Tongue (tissue), 2 donors: ENCODE measurements around the gene THRAP3. TPM values are rescaled to one million over a fixed set of nuclear protein-coding genes. Genes with fewer than 3 reads are reported as not detected.
"Not testable (repeated sequence)": the region's sequence is repeated elsewhere in the genome, so short reads cannot be mapped to it uniquely, and the experiment has no call there.

Source experiments
- DNase-seq: peaks from one replicate; pipeline ENCODE4 v3.0.0-alpha.2; 2015
- total RNA-seq: library from RNA; depleted of rRNA; stranded (reverse); fragments of >200 nt; gene quantifications from one replicate; pipeline ENCODE4 v1.2.3, GENCODE V29; 2014

The THRAP3 gene
- total RNA-seq, 1 donor from 2014 or later, result 107 TPM

DNA sequence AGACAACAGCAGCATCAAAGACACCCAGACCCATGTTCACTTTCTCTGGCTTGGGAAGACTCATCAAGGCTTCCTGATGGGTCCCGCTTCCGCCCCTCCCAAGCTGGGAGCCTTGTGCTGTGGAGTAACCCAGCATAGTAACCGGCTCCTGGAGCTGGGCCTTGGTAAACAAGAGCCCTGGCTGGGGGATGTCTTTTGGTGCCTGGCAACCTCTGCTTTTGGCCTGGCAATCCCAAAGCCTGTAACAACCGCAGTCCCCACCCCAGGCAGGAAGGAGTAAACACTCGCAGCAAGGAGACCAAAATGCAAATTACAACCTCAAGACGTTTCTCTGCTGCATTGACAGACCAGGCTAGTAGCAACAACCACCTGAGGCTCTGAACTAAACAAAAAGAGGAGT, 16.9 kb upstream of the THRAP3 start:
- peak; percentile 68 for DNase-seq

DNA sequence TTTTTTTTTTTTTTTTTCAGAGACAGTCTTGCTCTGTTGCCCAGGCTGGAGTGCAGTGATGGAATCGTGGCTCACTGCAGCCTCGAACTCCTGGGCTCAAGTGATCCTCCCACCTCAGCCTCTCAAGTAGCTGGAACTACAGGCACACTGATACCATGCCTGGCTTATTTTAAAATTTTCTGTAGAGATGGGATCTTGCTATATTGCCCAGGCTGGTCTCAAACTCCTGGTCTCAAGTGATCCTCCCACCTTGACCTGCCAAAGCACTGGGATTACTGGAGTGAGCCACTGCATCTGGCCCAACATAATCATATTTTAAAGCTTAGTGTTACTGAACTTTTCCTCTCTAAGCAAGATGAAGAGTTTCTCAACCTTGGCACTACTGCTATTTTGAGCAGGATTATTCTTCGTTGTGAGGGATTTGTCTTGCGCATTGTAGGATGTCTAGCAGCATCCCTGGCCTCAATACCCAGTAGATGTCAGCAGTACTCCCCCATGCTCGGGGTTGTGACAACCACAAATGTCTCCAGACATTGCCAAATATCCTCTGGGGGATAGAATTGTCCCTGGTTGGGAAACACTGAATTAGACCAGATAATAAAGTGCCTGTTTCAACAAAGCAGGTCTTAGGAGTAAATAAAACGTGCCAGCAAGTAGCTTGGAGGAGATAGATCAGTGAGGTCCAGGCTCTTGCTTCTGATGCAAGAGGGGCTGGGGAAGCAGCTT, 15.1 kb upstream of the THRAP3 start:
- DNase-seq, result no peak

DNA sequence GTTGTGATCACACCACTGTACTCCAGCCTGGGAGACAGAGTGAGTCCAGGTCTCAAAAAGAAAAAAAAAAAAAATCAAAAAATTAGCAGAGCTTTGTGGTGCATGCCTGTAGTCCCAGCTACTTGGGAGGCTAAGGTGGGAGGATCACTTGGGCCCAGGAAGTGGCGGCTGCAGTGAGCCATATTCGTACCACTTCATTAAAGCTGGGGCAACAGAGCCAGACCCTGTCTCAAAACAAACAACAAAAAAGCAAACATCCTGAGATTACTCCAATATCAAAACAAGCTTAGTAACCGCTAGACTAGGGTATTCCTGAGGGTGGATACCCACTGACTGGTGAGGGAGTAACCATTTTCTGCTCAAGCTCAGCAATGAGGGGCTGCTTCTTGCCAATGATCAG, 12.9 kb upstream of the THRAP3 start:
- DNase-seq, result no peak

DNA sequence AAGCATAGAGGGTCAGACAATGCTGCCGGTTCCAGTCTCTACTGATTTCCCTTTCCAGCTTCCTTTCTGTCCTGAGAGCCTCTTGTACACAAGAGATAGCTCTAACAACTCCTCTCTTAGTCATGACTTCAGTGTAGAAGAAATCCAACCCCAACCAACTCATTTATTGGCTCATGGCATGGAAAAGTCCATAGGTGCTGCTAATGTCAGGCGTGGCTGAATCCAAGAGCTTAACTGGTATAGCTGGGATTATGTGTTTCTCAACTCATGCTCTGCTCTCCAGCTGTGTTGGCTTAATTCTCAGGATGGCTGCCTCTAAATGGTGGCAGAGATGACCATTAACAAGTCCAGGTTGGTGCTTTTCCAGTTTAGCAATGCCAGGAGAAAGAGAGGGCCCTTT, 12.4 kb upstream of the THRAP3 start:
- DNase-seq, result peak; percentile 23

DNA sequence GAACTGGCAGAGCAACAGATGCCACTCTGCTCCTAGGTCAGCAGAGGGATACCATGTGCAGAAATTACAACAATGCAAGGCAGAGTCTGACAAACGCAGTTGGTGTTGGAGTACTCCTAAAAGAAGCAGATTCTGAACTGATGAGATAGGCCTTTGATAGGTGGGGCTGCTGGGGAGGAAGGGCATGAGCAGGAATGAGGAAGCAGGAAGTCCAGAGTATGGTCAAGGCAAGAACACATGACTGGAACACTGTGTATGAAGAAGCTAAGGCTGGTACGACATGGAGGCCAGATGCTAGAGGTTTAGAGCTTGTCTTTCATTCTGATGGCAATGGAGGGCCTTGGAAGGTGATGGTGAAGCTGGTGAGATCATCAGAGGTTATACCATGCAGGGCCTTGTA, 11.5 kb upstream of the THRAP3 start:
- DNase-seq, result no peak

DNA sequence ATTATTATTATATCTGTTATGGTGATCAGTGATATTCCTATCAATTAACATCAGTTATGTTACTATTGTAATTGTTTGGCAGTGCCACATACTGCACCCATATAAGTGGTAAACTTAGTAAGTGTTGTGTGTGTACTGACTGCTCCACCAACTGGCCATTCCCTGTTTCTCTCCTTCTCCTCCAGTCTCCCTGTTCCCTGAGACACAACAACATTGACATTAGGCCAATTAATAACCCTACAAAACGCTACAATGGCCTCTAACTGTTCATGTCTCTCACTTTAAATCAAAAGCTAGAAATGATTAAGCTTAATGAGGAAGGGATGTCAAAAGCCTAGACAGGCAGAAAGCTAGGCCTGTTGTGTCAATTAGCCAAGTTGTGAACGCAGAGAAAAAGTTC, 6.6 kb upstream of the THRAP3 start:
- peak; percentile 25 for DNase-seq

DNA sequence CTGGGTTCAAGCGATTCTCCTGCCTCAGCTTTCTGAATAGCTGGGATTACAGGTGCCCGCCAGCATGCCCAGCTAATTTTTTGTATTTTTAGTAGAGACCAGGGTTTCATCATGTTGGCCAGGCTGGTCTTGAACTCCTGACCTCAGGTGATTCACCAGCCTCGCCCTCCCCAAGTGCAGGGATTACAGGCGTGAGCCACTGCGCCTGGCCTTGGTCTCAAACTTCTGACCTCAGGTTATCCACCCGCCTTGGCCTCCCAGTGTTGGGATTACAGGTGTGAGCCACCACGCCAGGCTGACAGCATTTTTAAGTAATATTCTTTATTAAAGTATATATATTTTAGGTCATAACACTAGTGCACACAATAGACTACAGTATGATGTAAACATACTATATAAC, 2.3 kb upstream of the THRAP3 start:
- DNase-seq, result not testable (repeated sequence)

DNA sequence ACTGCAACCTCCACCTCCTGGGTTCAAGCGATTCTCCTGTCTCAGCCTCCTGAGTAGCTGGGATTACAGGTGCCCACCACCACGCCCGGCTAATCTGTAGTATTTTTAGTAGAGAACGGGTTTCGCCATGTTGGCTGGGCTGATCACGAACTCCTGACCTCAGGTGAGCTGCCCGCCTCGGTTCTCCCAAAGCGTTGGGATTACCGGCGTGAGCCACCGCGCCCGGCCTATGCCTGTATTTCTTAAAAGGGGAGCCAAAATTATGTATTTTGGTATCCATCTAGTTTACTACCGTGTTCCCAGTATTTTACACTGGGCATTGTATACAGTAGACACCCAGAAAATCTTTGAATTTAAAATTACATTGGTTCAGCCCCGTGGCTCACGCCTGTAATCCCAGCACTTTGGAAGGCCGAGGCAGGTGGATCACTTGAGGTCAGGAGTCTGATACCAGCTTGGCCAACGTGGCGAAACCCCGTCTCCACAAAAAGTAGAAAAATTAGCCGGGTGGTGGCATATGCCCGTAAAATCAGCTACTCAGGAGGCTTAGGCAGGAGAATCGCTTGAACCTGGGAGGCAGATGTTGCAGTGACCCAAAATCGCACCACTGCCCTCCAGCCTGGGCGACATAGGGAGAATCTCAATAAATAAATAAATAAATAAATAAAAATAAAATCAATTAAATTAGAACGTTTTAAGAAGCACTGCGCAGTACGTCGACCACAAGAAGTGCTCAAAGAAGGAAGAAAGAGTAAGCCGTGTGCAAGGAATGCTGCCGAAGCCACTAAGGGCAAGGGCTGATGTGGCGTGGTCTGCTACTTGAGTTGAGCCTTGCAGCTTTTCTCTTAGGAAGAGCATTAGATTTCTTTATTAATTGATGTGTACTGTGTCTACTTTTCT, 1.5 kb upstream of the THRAP3 start:
- DNase-seq, result no peak

DNA sequence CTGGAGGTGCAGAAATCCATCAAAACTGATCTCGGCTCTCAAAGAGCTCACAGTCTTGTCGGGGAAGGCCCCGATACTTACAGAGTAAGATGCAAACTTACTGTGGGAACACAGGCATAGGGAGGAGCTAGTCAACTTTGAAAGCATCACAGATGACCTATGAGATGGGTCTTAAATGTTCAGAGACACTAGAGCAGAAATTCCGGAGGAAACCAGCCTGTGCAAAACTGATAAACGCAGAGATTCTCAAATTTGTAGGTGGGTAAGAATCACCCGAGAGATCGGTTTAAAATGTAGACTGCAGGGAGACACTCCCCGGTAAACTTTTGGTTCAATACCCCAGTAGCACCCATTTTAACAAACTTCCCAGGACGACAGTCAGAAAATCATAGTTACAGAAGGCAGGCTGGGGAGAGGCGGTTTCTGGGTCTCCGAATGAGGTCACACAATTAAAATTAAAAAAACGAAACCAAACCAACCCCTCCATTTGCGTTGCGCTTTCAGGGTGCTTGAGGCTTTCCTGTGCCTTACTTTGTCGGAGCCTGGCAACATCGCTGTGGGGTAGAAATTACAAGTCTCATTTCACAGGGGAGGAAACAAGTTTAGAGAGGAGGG, 755 bp upstream of the THRAP3 start:
- peak; percentile 75 for DNase-seq

DNA sequence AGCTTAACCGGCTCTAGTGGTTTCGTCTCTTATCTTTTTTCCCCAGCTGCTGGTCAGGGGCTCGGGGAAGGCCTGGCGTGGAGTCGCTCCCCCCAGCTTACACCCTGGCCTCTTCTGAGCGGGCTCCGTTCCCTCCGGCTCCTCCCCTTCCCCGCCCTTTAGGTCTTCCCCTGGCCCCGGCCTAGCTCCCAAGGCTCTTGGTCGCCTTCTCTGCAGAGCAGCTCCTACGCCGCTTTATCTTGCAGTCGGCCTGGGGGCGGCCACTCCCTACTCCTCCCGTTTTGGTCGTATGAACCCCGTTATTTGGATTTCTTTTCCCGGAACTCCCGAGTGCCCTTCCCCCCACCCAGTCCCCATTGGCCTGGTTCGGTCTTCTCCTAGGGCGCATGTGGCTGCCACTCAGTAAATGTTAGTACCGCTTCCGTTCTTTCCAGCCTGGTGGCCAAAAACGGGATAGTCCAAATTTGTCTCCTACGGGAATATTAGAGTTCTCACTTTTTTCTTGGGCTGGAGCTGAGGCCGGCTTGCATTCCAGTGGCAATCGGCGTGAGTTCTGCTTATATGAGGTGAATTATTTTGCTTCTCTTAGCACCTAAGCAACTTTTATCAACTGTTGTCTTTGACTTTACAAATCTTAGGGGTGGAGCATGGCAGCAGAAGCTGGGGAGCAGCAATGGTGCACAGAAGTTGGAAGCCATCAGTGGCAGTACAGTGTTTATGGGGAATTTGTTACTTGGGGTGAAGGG, 467 bp downstream of the THRAP3 start:
- peak; percentile 79 for DNase-seq

DNA sequence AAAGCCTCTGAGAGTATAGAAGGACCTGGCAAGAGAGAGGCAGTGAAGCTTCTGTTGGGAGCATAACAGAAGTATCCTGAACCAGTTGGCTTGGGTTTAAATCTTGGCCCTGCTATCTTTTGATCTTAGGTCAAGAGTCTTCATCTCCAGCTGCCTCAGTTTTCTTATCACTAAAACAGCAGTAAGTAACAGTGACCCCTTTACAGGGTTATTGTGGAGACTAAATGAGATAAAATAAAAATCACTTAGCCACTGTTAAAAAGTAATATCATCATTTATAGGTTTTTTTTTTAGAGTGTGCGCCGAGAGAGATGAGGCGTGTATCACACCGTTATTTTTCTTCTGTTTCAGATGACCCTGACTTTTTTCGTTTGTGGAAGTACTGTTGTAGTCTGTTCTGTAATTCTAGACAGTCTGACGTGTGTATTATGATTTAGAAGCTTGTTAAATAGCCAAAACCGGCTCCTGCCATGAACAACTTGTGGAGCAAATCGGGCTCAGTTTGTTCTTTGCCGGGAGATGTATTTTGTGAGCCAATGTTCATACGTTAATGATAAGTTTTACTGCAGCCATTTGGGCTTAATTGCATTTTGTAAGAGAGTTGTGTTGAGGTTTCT, 1.1 kb downstream of the THRAP3 start:
- no peak for DNase-seq

DNA sequence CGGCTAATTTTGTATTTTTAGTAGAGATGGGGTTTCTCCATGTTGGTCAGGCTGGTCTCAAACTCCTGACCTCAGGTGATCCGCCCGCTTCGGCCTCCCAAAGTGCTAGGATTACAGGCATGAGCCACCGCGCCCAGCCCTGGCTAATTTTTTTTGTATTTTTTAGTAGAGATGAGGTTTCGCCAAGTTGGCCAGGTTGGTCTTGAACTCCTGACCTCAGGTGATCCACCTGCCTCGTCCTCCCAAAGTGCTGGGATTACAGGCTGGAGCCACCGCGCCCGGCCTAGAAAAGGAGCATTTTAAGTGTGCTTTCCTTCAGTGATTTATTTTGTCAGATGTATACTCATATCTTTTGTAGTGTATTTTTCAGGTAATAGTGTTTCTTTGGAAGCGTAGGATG, 6.0 kb downstream of the THRAP3 start:
- DNase-seq, result not testable (repeated sequence)

DNA sequence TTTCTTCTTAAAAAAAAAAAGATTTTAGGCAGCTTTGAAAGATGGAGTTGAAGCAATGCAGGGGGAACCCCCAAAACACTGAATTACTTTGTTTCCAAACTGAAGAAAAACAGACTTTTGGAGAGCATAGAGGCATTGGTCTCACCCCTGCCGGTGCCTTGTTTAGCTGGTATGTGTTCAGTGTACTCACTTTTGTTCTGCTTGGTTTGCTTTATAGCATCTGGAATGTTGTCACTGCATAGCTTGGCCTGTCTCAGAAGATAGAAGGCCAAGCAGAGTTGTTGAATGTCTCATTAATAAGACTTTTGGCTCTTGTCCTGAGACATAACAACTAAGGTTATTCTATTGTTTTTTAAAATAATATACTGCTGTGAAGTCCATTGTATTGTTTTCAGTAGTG, 6.9 kb downstream of the THRAP3 start:
- no peak for DNase-seq

DNA sequence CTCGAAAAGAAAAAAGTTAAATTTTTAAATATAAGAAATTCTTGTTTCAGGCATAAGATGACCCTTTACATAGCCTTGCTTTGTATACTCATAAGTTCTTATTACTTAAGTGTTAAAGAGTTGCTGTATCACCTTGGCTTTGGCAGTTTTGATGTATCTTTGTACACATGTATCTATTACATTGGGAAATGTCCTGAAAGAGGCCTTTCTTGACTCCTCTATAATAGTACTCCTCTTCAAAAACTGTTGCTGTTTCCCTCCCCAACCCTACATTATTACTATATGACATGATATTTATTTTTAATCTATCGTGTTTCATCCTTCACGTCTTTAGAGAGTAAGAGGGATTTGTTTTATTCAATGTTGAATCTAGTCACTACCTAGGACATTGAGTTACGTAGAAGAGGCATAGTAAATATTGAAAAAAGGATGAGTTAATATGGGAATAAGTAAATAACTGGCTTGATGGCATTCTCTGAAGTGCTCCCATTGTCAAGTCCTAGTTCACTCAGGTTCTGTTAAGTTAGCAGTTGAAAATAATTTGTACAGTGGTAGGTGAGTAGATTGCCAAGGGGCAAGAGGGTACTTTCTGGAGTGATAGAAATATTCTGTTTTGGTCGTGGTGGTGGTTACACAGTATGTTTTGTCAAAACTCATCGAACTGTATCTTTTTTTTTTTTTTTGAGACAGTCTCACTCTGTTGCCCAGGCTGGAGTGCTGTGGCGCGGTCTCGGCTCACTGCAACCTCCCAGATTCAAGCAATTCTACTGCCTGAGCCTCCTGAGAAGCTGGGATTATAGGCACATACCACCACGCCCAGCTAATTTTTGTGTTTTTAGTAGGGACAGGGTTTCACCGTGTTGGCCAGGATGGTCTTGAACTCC, 8.2 kb downstream of the THRAP3 start:
- DNase-seq, result no peak

DNA sequence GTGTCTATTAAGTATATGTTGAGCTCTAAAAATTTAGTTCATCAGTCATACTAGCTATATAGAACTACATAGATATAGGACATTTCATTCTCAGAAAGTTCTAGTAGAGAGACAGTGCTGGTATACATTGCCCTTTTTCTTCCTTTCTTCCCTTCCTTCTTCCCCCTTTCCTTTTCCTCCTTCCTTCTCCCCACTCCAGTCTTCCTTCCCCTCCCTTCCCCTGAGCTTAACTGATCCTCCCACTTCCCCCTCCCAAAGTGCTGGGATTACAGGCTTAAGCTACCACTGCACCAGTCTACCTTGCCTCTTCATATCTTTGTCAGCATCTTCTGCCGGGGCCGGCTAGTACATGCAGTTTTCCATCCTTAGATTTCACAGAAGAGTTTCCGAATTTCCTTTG, 12.1 kb downstream of the THRAP3 start:
- no peak for DNase-seq

DNA sequence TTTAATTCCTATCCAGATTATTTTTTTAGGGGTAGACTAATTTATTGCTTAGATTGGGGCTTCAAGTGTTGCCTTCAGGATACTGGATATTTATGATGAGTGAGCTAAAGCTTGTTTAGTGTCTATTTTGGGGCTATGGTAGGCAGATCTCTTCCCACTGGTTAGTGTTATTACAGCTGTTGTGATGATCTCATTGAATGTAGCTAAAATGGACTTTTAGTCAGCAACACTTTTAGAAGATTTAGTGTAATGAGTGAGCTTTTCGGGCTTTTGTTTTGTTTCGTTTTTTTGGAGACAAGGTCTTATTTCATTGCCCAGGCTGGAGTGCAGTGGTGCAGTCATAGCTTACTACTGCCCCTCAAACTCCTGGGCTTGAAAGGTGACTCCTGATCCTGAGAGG, 14.2 kb downstream of the THRAP3 start:
- DNase-seq, result peak; percentile 52

DNA sequence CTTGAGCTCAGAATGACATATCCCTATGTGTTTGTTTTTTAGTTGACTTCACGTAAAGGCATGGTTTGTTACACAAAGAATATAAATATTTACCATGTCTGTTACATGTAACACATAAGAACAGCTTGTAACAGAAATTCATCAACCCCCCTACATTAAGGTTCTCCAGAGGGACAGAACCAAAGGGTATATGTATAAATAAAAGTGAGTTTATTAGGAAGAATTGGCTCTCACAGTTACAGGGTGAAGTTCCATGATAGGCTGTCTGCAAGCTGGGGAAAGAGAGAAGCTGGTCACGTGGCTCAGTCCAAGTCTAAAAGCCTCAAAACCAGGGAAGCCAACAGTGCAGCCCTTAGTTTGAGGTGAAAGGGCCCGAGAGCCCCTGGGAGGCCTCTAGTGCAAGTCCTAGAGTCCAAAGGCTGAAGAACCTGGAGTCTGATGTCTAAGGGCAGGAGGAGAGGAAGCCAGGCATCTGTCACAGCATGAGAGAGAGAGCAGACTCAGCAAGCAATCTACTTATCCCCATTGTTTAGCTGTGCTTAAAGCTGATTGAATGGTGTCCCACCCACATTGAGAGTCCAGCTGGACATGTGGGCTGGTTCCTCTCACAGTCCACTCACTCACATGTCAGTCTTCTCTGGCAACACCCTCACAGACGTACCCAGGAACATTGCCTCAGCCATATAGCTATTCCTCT, 15.8 kb downstream of the THRAP3 start:
- peak; percentile 69 for DNase-seq

DNA sequence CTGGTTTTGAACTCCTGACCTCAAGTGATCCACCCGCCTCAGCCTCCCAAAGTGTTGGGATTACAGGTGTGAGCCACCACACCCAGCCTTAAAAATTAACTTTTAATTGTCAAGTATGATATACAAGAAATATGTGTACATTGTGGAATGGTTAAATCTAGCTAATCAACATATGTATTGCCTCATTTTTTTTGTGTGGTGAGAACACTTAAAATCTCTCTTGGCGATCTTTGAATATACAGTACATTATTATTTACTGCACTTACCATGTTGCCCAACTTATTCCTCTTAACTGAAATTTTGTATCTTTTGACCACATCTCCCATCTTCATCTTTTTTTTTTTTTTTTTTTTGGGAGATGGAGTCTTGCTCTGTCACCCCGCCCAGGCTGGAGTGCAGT, 23.3 kb downstream of the THRAP3 start:
- no peak for DNase-seq

DNA sequence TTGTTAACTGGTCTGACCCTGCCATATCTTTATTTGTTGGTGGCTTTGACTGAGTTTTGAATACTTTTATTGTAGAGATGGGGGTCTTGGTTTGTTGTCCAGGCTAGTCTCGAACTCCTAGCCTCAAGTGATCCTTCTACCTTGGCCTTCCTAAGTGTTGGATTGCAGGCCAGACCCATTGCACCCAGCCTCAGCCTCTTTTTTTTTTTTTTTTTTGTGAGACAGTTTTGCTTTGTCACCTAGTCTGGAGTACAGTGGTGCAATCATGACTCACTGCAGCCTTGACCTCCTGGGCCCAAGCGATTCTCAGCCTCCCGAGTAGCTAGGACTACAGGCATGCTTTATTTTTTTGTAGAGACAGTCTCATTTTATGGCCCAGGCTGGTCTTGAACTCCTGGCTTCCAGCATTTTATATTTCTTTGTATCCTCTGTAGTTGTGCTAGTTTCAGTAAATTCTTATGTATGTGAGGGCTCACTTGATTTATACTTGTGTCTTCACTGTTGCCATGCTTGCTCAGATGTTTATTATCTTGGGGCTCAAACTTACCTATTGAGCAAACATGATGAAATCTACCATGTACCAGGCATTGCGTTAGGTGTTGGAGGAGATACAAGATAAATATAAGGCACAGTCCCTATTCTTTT, 24.1 kb downstream of the THRAP3 start:
- DNase-seq, result no peak
